ENCODE data around the gene ASPSCR1. TPM values are rescaled to one million over a fixed set of nuclear protein-coding genes. Genes with fewer than 3 reads are reported as not detected.

ASPSCR1 gene
- total and polyA plus RNA-seq, 2 donors (not counting 1 experiment from before 2014, with no cell fraction given): 6.3 to 35.7 TPM

DNA sequence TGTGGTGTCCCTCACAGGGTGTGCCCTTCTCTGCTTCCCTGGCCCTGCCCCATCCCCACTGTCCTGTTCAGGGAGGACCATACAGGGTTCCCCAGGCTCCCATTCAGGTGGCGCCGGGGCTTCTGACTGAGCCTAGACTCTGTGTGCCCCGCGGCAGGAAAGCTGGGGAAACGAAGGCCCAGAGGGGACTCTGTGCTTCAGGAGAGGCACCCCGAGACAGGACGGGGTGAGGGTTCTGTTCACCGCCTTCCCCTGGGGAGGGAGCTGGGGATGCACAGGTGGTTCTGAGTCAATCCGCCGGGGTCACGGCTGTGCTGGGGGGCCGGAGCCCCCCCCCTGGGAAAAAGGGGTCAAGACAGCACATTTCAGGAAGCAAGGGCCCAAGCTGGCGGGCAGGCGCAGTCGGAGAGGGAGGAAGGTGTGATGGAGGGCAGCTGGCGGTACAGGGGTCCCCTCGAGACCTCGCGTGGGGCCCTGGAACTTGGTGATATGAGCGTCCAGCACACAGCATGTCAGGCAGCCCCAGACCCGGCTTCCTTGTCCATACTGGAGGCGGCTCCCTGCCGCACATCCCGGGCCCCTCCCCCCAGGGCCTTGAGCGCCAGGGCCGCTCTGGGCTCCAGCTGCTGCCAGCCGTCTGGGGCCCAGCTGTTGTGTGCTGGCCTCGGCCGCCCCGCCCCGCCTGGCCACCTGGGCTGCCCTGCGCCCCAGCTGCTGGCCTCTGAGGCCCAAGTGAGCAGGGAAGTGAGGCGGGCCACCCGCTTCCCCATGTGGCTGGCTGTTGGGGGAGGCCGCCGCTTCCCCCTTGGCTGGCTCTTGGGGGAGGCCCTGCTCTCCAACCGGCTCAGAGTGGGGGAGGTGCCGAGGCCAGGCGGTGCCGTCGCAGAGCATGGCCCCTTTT, 10.8 kb upstream of the ASPSCR1 start:
- peak in 1 of 2 donors; percentile 90 for DNase-seq (ENCODE audit: low read depth in 2 of 2)
- Histone ChIP-seq H3K27ac (ENCODE audit: insufficient read depth, low read length) (no peak overlapping the region), H4K20me1 (ENCODE audit: control insufficient read depth, extremely low read depth, insufficient read depth, low read length) (no peaks in the 10 kb centered on the region), H2AFZ (ENCODE audit: low read length) (no peak overlapping the region), H3K27me3 (ENCODE audit: control insufficient read depth, insufficient read depth, low read length) (peaks cover 15% of the 10 kb centered on the region), H3K4me3 (replicated peaks in 1 of 4; ENCODE audit: control extremely low read depth in 1 of 4, insufficient read depth in 1 of 4, low read depth in 3 of 4, low read length in 4 of 4) (no peak overlapping the region), H3K4me1 (ENCODE audit: control insufficient read depth, extremely low read depth, insufficient read depth, low read length) (peaks cover 8% of the 10 kb centered on the region), H3K4me2 (ENCODE audit: extremely low read depth, insufficient read depth, low read length) (peak overlapping the region; percentile 9), H3K9ac (ENCODE audit: insufficient read depth, low read length) (no peak overlapping the region), H3K9me3 (ENCODE audit: control insufficient read depth, insufficient read depth, low read depth, low read length) (no peaks in the 10 kb centered on the region), H3K36me3 (ENCODE audit: control insufficient read depth, insufficient read depth, low read length) (no peaks in the 10 kb centered on the region), H3K79me2 (ENCODE audit: control insufficient read depth, insufficient read depth, low read length) (no peaks in the 10 kb centered on the region)
- TF ChIP-seq EZH2 (IDR thresholded peaks at IDR 0.05; ENCODE audit: low read length, missing control alignments): no peak
- TF ChIP-seq, protein P1, sequence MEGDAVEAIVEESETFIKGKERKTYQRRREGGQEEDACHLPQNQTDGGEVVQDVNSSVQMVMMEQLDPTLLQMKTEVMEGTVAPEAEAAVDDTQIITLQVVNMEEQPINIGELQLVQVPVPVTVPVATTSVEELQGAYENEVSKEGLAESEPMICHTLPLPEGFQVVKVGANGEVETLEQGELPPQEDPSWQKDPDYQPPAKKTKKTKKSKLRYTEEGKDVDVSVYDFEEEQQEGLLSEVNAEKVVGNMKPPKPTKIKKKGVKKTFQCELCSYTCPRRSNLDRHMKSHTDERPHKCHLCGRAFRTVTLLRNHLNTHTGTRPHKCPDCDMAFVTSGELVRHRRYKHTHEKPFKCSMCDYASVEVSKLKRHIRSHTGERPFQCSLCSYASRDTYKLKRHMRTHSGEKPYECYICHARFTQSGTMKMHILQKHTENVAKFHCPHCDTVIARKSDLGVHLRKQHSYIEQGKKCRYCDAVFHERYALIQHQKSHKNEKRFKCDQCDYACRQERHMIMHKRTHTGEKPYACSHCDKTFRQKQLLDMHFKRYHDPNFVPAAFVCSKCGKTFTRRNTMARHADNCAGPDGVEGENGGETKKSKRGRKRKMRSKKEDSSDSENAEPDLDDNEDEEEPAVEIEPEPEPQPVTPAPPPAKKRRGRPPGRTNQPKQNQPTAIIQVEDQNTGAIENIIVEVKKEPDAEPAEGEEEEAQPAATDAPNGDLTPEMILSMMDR (conservative IDR thresholded peaks at IDR 0.05 in 1 of 2, IDR thresholded peaks at IDR 0.05 in 1 of 2; ENCODE audit: low read depth in 1 of 2, low read length in 2 of 2): no peak

DNA sequence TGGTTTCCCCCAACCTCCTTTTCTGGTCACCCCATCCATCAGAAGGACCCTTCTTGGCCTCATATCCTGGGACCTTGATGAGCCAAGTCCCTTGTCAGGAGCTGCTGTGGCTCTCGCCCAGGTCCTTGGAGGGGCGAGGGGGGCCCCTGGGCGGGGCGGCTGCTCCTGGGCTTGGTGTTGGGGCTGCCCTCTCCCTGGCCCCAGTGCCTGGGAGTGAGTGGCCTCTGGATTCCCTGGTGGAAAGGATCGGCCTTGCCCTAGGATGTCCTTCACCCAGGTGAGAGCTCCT, 10.2 kb upstream of the ASPSCR1 start:
- Histone ChIP-seq H4K20me1 (ENCODE audit: control insufficient read depth, extremely low read depth, insufficient read depth, low read length) (no peaks in the 10 kb centered on the region), H3K27me3 (ENCODE audit: control insufficient read depth, insufficient read depth, low read length) (peaks cover 9% of the 10 kb centered on the region), H3K36me3 (ENCODE audit: control insufficient read depth, insufficient read depth, low read length) (no peaks in the 10 kb centered on the region), H3K9me3 (ENCODE audit: control insufficient read depth, insufficient read depth, low read depth, low read length) (no peaks in the 10 kb centered on the region), H3K9ac (ENCODE audit: insufficient read depth, low read length) (no peak overlapping the region), H3K79me2 (ENCODE audit: control insufficient read depth, insufficient read depth, low read length) (no peaks in the 10 kb centered on the region), H3K4me1 (ENCODE audit: control insufficient read depth, extremely low read depth, insufficient read depth, low read length) (peaks cover 8% of the 10 kb centered on the region), H2AFZ (ENCODE audit: low read length) (no peak overlapping the region), H3K4me2 (ENCODE audit: extremely low read depth, insufficient read depth, low read length) (peak overlapping the region; percentile 15), H3K27ac (ENCODE audit: insufficient read depth, low read length) (no peak overlapping the region), H3K4me3 (replicated peaks in 1 of 4; ENCODE audit: control extremely low read depth in 1 of 4, insufficient read depth in 1 of 4, low read depth in 3 of 4, low read length in 4 of 4) (peak overlapping the region in 1 of 4 experiments; percentile 2)
- no peak for DNase-seq (ENCODE audit: low read depth in 2 of 2)
- TF ChIP-seq EZH2 (IDR thresholded peaks at IDR 0.05; ENCODE audit: low read length, missing control alignments): no peak
- TF ChIP-seq, protein P1 (conservative IDR thresholded peaks at IDR 0.05 in 1 of 2, IDR thresholded peaks at IDR 0.05 in 1 of 2; ENCODE audit: low read depth in 1 of 2, low read length in 2 of 2): no peak

DNA sequence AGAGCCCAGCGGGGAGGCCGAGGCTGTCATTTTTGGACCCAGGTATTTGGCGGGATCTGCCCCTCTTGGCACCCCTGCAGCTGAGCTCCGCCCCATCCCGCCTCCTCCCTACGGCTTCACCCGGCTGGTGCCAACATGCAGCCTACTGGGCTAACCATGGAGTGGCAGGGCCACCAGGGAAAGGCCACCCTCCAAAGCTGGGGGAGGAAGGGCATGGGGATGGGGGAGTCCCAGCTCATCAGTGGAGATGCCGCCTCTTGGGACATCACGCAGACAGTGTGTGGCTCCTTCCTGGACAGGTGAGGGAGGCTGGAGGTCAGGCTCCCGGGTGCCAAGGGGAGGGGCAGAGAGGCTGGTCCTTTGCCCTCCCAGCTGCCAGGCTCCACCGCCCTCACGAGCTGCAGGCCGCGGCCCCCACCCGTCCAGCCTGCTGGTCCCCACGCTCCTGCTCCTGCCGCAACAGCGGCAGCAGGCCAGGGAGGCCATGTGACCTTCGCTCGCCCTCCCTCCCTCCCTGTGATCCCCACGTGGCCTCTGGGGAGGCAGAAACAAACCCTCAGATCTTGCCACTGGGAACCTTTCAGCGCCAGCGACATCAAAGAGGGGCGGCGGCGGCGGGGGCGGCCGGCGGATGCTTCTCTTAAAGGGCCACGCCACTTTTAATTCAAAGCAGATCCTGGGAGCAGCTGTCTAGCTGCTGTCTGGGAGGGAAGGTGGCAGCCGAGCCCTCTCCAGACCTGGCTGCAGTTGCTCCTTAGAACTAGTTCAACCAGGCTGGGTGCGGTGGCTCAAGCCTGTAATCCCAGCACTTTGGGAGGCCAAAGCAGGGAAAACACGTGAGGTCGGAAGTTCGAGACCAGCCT, 9.7 kb upstream of the ASPSCR1 start:
- no peak overlapping the region for H3K27ac ChIP-seq (ENCODE audit: insufficient read depth, low read length)
- no peaks in the 10 kb centered on the region for H4K20me1 ChIP-seq (ENCODE audit: control insufficient read depth, extremely low read depth, insufficient read depth, low read length)
- H2AFZ ChIP-seq (ENCODE audit: low read length): no peak overlapping the region
- no peaks in the 10 kb centered on the region for H3K79me2 ChIP-seq (ENCODE audit: control insufficient read depth, insufficient read depth, low read length)
- DNase-seq (ENCODE audit: low read depth in 2 of 2): peak; percentile 61 to 83
- H3K36me3 ChIP-seq (ENCODE audit: control insufficient read depth, insufficient read depth, low read length): no peaks in the 10 kb centered on the region
- TF ChIP-seq, protein P1 (conservative IDR thresholded peaks at IDR 0.05 in 1 of 2, IDR thresholded peaks at IDR 0.05 in 1 of 2; ENCODE audit: low read depth in 1 of 2, low read length in 2 of 2): no peak
- TF ChIP-seq EZH2 (IDR thresholded peaks at IDR 0.05; ENCODE audit: low read length, missing control alignments): no peak
- peak overlapping the region; percentile 15 for H3K4me2 ChIP-seq (ENCODE audit: extremely low read depth, insufficient read depth, low read length)
- no peak overlapping the region for H3K9ac ChIP-seq (ENCODE audit: insufficient read depth, low read length)
- peaks cover 5% of the 10 kb centered on the region for H3K27me3 ChIP-seq (ENCODE audit: control insufficient read depth, insufficient read depth, low read length)
- no peaks in the 10 kb centered on the region for H3K9me3 ChIP-seq (ENCODE audit: control insufficient read depth, insufficient read depth, low read depth, low read length)
- peaks cover 8% of the 10 kb centered on the region for H3K4me1 ChIP-seq (ENCODE audit: control insufficient read depth, extremely low read depth, insufficient read depth, low read length)
- peak overlapping the region in 1 of 4 experiments; percentile 10 for H3K4me3 ChIP-seq (replicated peaks in 1 of 4; ENCODE audit: control extremely low read depth in 1 of 4, insufficient read depth in 1 of 4, low read depth in 3 of 4, low read length in 4 of 4)
